Tibial nerve (tissue), 4 donors: Measurements from ENCODE around the gene YES1. TPM values are rescaled to one million over a fixed set of nuclear protein-coding genes. Genes with fewer than 3 reads are reported as not detected.

Source experiments
- DNase-seq, 2 donors: peaks; one replicate each; pipeline ENCODE4 v3.0.0-alpha.2; 2019; ENCODE audit warnings: low spot score in 2 of 2
- H3K27ac ChIP-seq, 4 donors: fragments of 200-600 bp; sonication (generic) in 3 of 4; one replicate each; pipeline ENCODE4 v1.5.1; 2017 to 2019; ENCODE audit warnings: mild to moderate bottlenecking in 1 of 4
- H3K27me3 ChIP-seq, 2 donors: fragments of 200-600 bp; sonication (generic) in 1 of 2; one replicate each; pipeline versions ENCODE4 v1.5.1 to v1.6.0; 2017 to 2019
- H3K36me3 ChIP-seq, 3 donors: fragments of 200-600 bp; sonication (generic); one replicate each; pipeline ENCODE4 v1.5.1; 2018 to 2019
- H3K4me1 ChIP-seq, 4 donors: fragments of 200-600 bp; sonication (generic) in 3 of 4; one replicate each; pipeline ENCODE4 v1.5.1; 2017 to 2019
- H3K4me3 ChIP-seq, 4 donors: fragments of 200-600 bp; sonication (generic) in 3 of 4; one replicate each; pipeline ENCODE4 v1.5.1; 2017 to 2019; ENCODE audit warnings: mild to moderate bottlenecking in 1 of 4, moderate library complexity in 1 of 4
- H3K9me3 ChIP-seq, 4 donors: fragments of 200-600 bp; sonication (generic) in 3 of 4; one replicate each; pipeline ENCODE4 v1.5.1; 2017 to 2019
- EP300 ChIP-seq, 2 donors: sonication (generic); formaldehyde crosslinking; IDR thresholded peaks; one replicate each; pipeline ENCODE4 v1.6.1; 2017; ENCODE audit warnings: antibody characterized with exemption in 2 of 2, mild to moderate bottlenecking in 1 of 2
- POLR2A ChIP-seq, 2 donors: fragments of 450-650 bp; IDR thresholded peaks; one replicate each; pipeline ENCODE4 v1.6.1; 2017; ENCODE audit warnings: antibody characterized with exemption in 2 of 2, mild to moderate bottlenecking in 2 of 2, moderate library complexity in 2 of 2
- WGBS, 2 donors: methylation state at CpG; one replicate each; pipeline ENCODE4 v1.1.5; 2018; 5-methylcytosine and 5-hydroxymethylcytosine counted together
- total RNA-seq, 4 donors: library from RNA; depleted of rRNA; stranded (reverse); fragments of >200 nt; gene quantifications; one replicate each; pipeline ENCODE4 v1.1.0, GENCODE V29; 2016
- TF ChIP-seq, protein P1 (sequence below), 5 experiments: fragments of 200-600 bp in 3 of 5; fragments of 450-650 bp in 2 of 5; sonication (generic) in 3 of 5; IDR thresholded peaks; one replicate each; pipeline ENCODE4 v1.5.1; 2016 to 2019; ENCODE audit warnings: antibody characterized with exemption in 5 of 5, mild to moderate bottlenecking in 3 of 5, moderate library complexity in 2 of 5

Gene YES1
- total RNA-seq, 4 donors from 2014 or later: 47.5 to 73.0 (median 59.1) TPM

DNA sequence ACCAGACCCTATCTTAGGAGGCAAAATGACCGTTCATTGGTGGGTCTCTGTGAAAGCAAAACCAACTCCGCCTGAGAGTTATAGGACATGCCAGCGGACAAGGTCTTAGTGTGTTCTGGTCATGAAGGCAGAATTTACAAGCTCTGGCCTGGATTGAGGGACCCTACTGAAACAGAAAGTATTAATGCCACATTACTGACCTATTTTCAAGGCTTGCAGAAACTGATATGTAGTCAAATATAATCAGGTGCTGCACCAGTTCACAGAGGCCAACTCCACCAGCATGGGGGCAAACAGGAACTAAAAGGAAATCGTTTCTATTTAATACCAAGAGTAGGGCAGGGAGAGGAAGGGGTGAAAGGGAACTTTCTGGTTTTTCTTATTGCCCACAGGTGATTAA is 134.9 kb downstream of the YES1 start:
- H3K9me3 ChIP-seq: no peaks in the 10 kb centered on the region
- 37 to 88% methylated on average over 4 of the region's 4 CpGs for WGBS, 2 donors
- DNase-seq: no peak
- H3K4me3 ChIP-seq: no peak overlapping the region
- no peak overlapping the region for H3K27ac ChIP-seq
- H3K36me3 ChIP-seq: peaks cover 0 to 84% (median 3%) of the 10 kb centered on the region in 3 donors
- no peaks in the 10 kb centered on the region for H3K4me1 ChIP-seq
- TF ChIP-seq POLR2A (IDR thresholded peaks at IDR 0.05): no peak
- TF ChIP-seq, protein P1, sequence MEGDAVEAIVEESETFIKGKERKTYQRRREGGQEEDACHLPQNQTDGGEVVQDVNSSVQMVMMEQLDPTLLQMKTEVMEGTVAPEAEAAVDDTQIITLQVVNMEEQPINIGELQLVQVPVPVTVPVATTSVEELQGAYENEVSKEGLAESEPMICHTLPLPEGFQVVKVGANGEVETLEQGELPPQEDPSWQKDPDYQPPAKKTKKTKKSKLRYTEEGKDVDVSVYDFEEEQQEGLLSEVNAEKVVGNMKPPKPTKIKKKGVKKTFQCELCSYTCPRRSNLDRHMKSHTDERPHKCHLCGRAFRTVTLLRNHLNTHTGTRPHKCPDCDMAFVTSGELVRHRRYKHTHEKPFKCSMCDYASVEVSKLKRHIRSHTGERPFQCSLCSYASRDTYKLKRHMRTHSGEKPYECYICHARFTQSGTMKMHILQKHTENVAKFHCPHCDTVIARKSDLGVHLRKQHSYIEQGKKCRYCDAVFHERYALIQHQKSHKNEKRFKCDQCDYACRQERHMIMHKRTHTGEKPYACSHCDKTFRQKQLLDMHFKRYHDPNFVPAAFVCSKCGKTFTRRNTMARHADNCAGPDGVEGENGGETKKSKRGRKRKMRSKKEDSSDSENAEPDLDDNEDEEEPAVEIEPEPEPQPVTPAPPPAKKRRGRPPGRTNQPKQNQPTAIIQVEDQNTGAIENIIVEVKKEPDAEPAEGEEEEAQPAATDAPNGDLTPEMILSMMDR (IDR thresholded peaks at IDR 0.05): no peak
- TF ChIP-seq EP300 (IDR thresholded peaks at IDR 0.05): no peak
- H3K27me3 ChIP-seq: no peaks in the 10 kb centered on the region

DNA sequence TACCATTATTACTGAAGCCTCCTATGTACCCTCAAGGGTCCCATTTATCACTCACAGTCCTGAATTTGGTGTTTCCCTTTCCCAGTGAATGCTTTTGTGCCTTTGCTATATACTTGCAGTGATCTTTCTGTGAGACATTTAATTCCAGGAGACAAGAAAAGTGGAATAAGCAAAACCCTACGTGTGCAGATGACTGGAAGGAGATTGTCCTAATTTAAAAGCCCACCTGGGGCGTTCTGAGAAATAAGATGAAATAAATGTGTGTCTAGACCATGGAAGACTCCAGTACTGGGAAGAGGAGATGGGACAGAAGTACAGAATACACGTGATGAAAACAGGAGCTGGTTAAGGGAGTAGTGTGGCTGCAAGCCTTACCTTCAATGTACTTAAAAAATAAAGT is 135.3 kb downstream of the YES1 start:
- peaks cover 0 to 84% (median 3%) of the 10 kb centered on the region in 3 donors for H3K36me3 ChIP-seq
- no peaks in the 10 kb centered on the region for H3K4me1 ChIP-seq
- no peaks in the 10 kb centered on the region for H3K9me3 ChIP-seq
- H3K27me3 ChIP-seq: no peaks in the 10 kb centered on the region
- TF ChIP-seq, protein P1 (IDR thresholded peaks at IDR 0.05): no peak
- TF ChIP-seq POLR2A (IDR thresholded peaks at IDR 0.05): no peak
- no peak for TF ChIP-seq EP300 (IDR thresholded peaks at IDR 0.05)
- DNase-seq: no peak
- no peak overlapping the region for H3K27ac ChIP-seq
- WGBS, 2 donors: 94 to 95% methylated on average over 3 of the region's 3 CpGs
- no peak overlapping the region for H3K4me3 ChIP-seq

DNA sequence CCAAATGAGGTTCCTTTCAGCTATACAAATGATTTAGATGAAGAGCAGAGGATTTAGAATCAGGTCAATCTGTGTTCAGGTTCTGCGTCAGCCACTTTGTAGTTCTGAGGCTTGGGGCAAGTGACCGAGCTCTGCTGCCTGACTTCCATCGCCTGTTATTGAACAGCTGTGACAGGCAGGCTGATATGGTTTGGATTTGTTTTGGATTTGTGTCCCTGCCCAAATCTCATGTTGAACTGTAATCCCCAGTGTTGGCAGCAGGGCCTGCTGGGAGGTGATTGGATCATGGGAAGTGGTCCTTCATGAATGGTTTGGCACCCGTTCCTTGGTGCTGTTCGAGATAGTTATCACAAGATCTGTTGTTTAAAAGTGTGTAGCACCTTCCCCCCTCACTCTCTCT is 136.0 kb downstream of the YES1 start:
- Histone ChIP-seq H3K27me3 (no peaks in the 10 kb centered on the region), H3K4me1 (no peaks in the 10 kb centered on the region), H3K36me3 (peaks cover 0 to 84% (median 3%) of the 10 kb centered on the region in 3 donors), H3K9me3 (no peaks in the 10 kb centered on the region), H3K27ac (no peak overlapping the region), H3K4me3 (no peak overlapping the region)
- DNase-seq: no peak
- WGBS, 2 donors: 90 to 93% methylated on average over 5 of the region's 5 CpGs
- TF ChIP-seq POLR2A (IDR thresholded peaks at IDR 0.05): no peak
- no peak for TF ChIP-seq EP300 (IDR thresholded peaks at IDR 0.05)
- TF ChIP-seq, protein P1 (IDR thresholded peaks at IDR 0.05): no peak

DNA sequence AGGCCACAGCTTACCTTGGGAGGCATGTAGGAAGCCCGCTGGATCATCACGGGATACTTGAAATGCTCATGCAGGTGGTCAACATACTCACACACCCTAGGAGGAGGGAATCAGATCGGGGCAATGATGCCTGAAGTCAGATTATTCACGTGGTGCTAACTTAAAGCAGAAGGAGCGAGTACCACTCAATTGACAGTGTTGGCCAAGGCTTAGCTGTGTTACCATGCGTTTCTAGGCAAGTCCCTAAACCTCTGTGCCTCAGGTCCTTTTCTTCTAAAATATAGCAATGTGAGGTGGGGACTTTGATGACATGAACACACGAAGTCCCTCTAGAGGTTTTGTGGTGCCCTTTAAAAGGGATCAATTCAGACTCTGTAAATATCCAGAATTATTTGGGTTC is 136.7 kb downstream of the YES1 start:
- DNase-seq: no peak
- H3K4me3 ChIP-seq: no peak overlapping the region
- no peaks in the 10 kb centered on the region for H3K27me3 ChIP-seq
- 94 to 95% methylated on average over 7 of the region's 7 CpGs for WGBS, 2 donors
- H3K36me3 ChIP-seq: peaks cover 0 to 88% (median 3%) of the 10 kb centered on the region in 3 donors
- H3K4me1 ChIP-seq: no peaks in the 10 kb centered on the region
- no peak for TF ChIP-seq EP300 (IDR thresholded peaks at IDR 0.05)
- TF ChIP-seq, protein P1 (IDR thresholded peaks at IDR 0.05): no peak
- no peak for TF ChIP-seq POLR2A (IDR thresholded peaks at IDR 0.05)
- H3K27ac ChIP-seq: no peak overlapping the region
- H3K9me3 ChIP-seq: no peaks in the 10 kb centered on the region

DNA sequence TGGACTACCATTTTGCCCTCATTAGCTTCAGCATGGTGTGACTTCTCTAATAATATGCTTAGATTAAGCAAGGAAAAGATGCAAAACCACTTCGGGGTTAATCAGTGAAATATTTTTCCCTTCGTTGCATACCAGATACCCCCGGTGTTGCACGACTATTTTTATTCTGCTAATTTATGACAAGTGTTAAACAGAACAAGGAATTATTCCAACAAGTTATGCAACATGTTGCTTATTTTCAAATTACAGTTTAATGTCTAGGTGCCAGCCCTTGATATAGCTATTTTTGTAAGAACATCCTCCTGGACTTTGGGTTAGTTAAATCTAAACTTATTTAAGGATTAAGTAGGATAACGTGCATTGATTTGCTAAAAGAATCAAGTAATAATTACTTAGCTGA is 138.3 kb downstream of the YES1 start:
- Histone ChIP-seq H3K4me1 (no peaks in the 10 kb centered on the region), H3K27me3 (no peaks in the 10 kb centered on the region), H3K4me3 (no peak overlapping the region), H3K36me3 (peaks cover 0 to 84% (median 3%) of the 10 kb centered on the region in 3 donors), H3K27ac (no peak overlapping the region), H3K9me3 (no peaks in the 10 kb centered on the region)
- DNase-seq: no peak
- WGBS, 2 donors: 57 to 58% methylated on average over 5 of the region's 5 CpGs
- TF ChIP-seq POLR2A (IDR thresholded peaks at IDR 0.05): no peak
- TF ChIP-seq, protein P1 (IDR thresholded peaks at IDR 0.05): no peak
- no peak for TF ChIP-seq EP300 (IDR thresholded peaks at IDR 0.05)
